ENCODE data around the gene TXNRD3.
A peak's percentile ranks its signal among the peaks of the same experiment; 100 is the strongest.

Gene TXNRD3

DNA sequence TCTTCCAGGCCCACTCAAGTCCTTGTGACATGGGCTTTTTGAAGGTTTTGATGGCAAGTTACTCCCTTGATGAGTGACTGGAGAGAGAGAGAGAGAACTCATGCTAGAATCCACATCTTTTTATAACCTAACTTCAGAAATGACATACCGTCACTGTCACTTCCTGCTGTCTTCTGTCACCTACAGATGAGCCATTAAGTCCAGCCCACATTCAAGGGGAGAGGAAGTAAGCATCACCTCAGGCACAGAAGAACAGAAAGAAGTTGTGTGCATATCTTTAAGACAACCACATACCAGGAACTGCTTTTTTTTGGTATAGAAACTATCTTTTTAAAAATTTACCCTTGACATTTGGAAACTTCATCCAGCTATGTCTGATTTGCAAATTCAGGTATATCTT, 16.6 kb upstream of the TXNRD3 start:
- peak in 1 of 2 experiments; percentile 3 for DNase-seq

DNA sequence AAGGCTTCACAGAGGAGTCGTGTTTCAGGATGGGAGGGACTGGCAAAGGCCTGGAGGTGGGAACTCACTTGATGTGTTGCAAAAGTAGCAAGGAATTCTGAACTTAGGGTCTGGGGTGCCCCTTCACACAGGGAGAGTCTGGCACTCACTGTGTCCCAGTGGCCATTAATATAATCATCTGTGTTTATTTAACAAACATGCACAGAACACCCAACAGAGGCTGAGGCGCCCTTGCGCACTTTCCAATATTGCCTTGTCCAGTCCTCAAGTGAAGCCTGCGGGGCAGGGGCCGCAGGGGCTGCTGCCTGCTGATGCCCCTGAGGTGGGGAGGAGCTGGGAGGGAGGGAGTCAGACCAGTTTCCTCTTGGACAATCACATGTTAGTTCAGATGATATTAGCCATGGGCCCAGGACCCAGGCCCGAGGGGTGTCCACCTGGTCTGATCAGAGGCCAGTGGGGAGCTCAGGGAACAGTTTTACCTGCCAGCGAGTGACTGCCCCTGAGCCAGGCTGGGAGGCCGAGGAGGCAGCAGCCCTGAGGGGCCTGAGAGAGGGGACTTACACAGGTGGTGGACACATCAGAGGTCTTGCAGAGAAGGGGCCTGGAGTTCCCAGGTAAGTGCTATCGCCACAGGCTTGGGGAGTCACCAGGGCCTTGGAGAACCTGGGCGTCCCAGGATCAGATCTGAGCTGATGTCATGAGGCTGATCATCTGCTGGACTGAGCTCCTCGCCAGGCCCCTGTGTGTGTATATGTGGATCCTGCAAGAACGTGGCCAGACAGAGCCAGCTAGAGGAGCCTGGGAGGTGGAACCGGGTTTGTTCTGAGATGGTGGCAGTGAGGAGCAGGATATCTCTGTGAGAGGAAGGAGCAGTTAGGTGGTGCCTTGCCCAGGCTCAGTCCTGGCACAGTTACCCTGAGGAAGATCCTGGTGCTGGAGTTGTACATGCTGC, 13.8 kb upstream of the TXNRD3 start:
- no peak for DNase-seq

GRCh38 chr3:126667631-126668449, 12.9 kb upstream of the TXNRD3 start:
- no peak for DNase-seq

DNA sequence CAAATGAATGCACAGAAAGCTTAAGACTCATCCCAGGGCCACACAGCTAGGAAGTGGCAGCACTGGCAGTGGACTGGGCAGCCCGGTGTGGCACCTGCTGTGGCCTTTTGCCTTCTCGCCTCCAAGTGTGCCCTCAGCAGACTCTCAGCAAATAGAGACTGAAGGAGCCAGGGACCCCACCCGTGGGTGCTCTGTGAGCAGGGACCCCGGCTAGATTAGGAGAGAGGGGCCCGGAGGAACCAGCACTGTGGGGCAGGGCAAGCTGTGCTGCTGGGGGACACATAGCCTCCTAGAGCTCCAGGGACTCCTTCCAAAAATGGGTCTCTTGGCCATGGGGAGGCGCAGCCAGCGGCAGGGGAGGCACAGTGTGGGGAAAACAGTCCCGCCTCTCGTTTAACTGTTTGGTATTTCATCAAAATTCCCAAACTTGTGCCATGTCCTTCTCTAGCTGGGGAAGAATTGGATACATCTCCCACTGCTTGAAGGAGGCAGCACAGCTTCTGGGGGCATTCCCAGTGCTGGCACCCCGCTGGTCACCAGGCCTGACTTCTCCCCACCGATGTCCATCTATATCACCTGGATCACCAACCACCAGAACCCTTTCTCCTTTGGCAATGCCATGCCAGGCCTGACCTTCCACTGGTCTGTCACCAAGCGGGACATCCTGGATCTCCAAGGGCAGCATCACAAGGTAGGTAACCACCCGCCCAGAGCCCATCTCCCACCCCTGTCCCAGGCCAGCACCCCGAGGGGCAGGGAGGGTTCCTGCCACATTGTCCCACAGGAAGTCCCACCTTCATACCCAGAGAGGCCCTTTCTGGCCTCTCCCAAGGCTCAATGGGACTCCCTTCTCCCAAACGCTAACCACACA, 12.0 kb upstream of the TXNRD3 start:
- no peak for DNase-seq

GRCh38 chr3:126665959-126666657, 11.2 kb upstream of the TXNRD3 start:
- DNase-seq, result no peak

- no peak for DNase-seq
Observed at GRCh38 chr3:126665221-126665936, 10.5 kb upstream of the TXNRD3 start.

DNA sequence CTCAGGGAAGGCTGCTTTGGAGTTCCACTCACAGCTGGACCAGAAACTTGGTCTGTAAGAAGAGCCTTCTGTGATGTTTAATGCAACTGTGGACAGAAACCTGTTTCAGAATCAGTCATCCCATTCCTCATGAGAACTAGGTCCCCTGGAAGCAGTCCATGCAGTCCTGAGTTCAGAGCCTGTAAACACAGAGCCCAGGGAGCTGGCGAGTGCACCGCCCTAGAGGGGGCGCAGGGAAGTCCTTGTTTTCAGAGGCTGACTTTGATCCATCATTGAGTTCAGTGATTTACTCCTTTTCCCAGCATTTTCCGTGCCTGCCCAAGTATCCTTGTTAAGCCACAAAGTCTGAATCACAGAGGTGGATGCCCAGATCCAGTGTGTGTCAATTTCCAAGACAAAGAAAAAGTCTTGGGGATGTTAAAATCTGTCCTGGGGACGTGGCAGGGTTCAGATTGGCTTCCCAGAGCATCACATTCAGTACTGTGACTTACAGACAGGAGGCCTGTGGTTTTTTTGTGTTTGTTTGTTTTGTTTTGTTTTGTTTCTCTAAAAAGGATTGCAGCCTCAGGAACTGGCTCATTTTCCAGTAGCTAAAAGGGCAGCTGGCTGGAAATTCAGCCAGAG, 9.8 kb upstream of the TXNRD3 start:
- DNase-seq, result no peak

DNA sequence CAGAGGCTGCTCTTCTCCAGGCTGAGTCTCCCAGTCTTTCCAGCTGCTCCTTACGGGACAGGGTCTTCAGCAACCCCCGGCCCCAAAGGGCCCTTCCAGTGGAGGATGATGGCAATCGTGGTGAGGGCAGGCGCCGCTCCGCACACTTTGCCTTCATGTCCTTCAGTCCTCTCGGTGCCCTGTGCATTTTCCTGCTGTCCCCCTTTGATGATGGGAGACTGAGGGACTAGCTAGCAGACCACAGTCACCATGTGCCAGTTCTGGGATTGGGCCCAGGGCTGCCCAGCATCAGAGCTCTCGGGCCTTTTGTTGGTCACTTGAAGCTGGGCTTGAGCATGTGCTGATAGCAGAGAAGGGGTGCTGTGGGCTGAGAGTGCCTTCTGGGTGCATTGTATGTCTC, 8.8 kb upstream of the TXNRD3 start:
- DNase-seq, result no peak

GRCh38 chr3:126663257-126663656, 8.3 kb upstream of the TXNRD3 start:
- DNase-seq, result no peak

- DNase-seq, result no peak
Observed at GRCh38 chr3:126661532-126662364, 6.8 kb upstream of the TXNRD3 start.

DNA sequence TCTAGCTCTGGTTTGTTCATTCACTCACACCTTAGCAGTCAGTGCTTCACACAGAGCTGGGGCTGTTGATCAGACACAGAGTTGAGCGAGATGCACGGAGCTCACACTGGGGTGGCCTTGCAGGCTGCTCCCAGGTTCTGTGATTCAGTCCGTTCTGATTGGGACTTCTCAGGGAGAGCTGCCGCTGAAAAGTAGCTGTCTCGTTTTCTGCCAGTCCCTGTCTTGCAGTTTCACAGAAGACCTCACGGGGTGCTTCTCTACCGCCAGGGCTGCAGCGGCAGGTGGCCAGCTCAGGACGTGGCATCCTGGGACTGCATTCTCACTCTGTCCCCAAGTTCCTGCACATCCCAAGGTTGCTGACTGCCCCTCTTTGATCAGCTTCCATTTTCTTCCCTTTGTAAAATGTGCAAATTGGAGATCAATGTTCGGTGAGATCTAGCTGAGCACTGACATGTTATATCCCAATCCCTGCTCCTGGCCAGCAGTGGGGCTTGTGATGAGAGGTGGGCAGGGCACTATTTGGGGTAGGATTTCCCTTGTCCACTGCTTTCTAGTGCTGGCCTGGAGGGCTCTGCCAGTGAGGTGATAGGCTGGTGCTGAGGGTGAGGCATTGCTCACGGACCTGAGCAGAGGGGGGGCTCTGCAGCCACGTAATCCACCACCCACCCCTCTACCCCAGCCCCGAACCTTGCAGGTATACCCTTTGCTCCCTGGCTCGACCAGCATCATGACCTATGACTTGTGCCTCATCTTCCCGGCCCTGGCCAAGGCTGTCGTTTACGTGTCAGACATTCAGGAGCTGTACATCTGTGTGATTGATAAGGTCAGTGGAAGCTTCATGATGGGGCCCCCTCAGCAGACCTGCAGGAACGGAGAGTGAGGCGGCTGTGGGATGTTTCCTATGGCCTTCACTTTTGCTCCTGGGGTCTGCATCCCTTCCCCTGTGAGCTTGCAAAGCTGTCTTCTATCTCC, 5.3 kb upstream of the TXNRD3 start:
- no peak for DNase-seq

DNA sequence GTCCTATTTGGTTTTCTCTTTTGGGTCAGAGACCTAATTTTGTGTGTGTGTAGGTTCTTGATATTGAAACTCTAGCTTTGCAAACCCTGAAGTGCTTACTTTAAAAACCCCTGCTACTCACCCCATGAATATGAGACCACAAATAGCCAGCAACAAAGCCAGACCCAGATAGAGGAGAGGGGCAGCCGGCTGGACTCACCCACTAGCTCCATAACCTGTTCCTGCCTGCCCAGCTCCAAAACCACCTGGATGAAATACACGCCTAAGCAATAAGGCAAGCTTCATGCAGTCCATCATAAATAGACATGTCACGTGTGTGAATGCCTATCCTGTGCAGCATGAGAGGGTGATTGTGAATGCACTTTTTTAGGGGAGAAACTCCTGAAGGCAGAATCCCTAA, 3.7 kb upstream of the TXNRD3 start:
- no peak for DNase-seq

- DNase-seq, result no peak
Observed at GRCh38 chr3:126657901-126658300, 3.0 kb upstream of the TXNRD3 start.

DNA sequence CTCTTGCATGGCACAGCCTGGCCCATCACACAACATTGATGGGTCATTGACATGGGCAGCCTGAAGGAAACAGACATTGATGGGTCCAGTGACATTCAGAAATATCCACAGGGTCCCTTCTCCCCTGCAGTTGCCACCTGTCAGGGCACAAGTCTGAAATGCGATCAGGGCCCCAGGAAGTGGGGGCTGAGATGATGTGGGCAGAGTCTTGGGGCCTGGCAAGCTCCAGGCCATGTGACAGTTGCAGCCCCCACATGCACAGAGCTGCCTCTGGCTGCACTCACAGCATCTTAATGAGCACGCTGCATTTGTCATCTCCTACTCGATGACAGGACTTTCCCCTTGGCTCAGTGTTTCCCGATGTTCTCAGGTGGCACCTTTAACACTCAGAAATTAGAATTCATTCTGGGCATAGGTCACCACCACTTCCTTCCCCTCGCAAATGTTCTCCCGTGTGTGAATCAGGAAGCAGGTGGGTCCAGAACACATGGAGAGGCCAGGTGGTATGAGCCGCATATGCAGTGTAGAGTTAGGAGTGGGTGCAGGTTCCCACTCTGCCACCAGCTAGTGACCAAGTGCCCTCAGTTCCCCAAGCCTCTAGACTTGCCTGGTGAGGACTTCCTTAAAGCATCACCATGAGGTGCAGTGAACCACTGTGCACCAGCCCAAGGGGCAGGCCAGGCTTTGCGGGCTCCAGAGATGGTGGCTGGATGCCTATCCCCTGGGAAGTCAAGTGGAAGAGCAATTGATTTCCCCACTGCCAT, 1.6 kb upstream of the TXNRD3 start:
- DNase-seq, result no peak

DNA sequence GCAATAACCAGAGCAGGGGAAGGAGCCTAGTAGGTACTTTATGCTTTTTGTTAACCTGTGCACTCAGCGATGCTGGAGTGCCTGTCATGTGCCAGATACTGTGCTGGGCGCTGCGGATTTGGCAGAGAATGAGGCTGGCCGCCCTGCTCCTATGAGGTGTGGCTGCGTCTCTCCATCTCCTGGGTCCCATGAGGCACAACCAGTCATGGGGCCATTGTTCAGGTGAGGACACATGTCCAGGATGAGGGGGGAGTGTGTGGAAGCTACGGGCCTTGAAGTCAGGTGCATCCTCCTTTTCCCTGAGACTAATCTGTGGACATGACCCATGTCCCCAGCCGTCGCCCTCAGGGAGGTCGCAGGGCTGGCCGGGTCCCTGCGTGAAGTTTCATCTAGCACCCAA, 963 bp upstream of the TXNRD3 start:
- DNase-seq, result no peak

DNA sequence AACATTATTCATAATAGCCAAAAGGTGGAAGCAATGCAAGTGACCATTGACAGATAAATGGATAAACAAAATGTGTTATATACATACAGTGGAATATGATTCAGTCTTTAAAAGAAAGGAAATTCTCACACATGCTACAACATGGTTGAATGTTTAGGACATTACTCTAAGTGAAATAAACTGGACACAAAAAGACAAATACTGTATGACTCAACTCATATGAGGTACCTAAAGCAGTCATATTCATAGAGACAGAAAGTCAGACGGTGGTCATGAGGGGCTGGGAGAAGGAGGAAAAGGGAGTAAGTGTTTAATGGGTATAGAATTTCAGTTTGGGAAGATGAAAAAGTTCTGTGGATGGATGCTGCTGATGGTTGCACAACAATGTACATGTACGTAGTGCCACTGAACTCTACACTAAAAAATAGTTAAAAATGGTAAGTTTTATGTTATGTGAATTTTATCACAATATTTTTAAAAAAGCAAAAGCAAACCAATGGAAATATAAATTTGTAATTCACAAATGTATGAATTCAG, 5.3 kb downstream of the TXNRD3 start:
- DNase-seq, result no peak

DNA sequence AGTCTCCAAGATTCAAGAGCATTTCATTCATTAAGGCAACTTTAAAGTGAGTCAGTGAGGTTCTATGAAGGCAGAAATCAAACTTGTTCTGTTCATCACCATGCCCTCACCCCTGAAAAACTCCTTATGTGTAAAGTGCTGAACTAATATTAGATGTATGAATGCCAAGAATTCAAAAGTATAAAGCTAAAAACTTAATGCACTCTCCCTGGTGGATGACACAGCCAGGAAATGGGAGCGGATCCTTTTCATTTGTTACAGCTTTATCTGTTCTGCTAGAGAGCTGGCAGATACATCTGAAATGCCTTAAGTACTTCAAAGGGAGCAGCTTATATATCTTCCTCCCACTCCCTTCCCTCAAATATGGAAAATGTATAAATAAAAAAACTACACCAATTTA, 8.2 kb downstream of the TXNRD3 start:
- DNase-seq, result no peak

GRCh38 chr3:126644615-126645014, 10.3 kb downstream of the TXNRD3 start:
- no peak for DNase-seq

All from AML-193 (cell line).